ENCODE results near the gene PTPRC. TPM values are rescaled to one million over a fixed set of nuclear protein-coding genes. Genes with fewer than 3 reads are reported as not detected.

Gene PTPRC
- polyA plus RNA-seq, 4 donors = 1.6 to 17.4 (median 5.3) TPM

DNA sequence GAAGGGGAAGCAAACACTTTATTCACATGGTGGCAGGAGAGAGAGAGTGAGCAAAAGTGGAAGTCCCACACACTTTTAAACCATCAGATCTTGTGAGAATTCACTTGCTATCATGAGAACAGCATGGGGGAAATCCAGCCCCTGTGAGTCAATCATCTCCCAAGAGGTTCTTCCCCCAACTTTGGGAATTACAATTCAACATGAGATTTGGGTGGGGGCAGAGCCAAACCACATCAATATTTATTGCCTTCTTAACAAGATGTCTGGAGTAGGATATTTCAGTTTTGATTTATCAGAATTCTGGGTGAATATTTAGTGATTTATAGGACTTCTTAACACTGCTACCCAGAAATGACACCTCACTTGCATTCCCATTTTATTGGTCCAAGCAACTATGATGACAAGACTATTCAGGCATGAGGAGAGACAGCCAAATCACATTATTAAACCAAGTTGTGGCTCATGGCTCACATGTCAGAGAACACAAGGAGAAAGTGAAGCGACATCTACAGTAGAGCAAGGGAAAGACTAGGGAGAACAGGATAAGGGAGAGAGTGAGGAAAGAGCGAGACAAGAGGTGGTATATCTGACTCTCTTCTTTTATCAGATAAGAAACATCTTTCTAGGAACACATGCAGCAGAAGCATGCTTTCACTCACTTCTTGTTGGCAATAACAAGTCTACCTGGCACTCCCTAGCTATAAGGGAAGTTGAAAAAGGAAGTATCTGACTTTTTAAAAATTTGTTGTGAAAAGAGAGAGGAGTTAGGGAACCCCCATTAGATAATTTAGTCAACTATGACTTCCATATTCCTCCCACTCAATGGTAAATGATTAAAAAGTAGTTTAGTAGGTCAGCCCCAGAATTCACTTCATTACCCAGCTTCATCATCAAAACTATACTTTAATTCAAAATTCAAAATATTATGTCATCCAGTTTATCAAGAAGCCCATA, 36.6 kb upstream of the PTPRC start:
- no peaks in the 10 kb centered on the region for H3K36me3 ChIP-seq (ENCODE audit: control insufficient read depth in 3 of 3, insufficient read depth in 2 of 3, low read depth in 1 of 3, low read length in 3 of 3)
- peaks cover 0 to 3% of the 10 kb centered on the region in 2 donors for H3K9me3 ChIP-seq (ENCODE audit: control insufficient read depth in 2 of 2, insufficient read depth in 1 of 2, low read depth in 1 of 2, low read length in 1 of 2)
- H3K27me3 ChIP-seq (ENCODE audit: control insufficient read depth in 3 of 3, insufficient read depth in 3 of 3, low read length in 3 of 3) = no peaks in the 10 kb centered on the region
- H3K4me3 ChIP-seq (ENCODE audit: low read depth in 1 of 3, low read length in 3 of 3) = no peak overlapping the region
- 83 to 87% (median 83%) methylated on average over 2 of the region's 2 CpGs for WGBS, 3 donors
- H3K27ac ChIP-seq (ENCODE audit: low read depth in 1 of 3, low read length in 2 of 3) = no peak overlapping the region
- DNase-seq (no peak), FAIRE-seq (no peak)
- no peaks in the 10 kb centered on the region for H3K4me1 ChIP-seq (ENCODE audit: control insufficient read depth in 3 of 3, insufficient read depth in 2 of 3, low read depth in 1 of 3, low read length in 2 of 3)

DNA sequence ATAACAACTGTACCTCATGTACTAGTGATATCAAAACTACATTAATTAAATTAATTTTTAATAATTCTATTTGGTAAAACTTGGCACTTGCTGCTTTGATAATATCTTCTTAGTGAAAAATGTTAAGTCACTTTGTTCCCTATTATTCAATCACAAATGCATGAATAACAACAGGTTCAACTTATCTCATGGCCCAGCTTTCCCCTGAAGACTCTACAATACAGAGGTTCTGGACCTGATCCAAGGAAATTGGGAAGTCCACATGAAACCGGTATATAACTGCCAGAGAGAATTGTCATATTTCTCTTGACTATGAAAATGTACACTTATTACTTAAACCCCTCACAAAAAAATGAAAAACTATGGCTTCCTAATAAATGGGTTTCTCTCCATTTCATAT, 33.9 kb upstream of the PTPRC start:
- peaks cover 0 to under 1% of the 10 kb centered on the region in 2 donors for H3K9me3 ChIP-seq (ENCODE audit: control insufficient read depth in 2 of 2, insufficient read depth in 1 of 2, low read depth in 1 of 2, low read length in 1 of 2)
- 54 to 81% (median 69%) methylated on average over 1 of the region's 1 CpG for WGBS, 3 donors
- H3K4me3 ChIP-seq (ENCODE audit: low read depth in 1 of 3, low read length in 3 of 3) = no peak overlapping the region
- no peak for DNase-seq
- no peaks in the 10 kb centered on the region for H3K27me3 ChIP-seq (ENCODE audit: control insufficient read depth in 3 of 3, insufficient read depth in 3 of 3, low read length in 3 of 3)
- no peak overlapping the region for H3K27ac ChIP-seq (ENCODE audit: low read depth in 1 of 3, low read length in 2 of 3)
- H3K4me1 ChIP-seq (ENCODE audit: control insufficient read depth in 3 of 3, insufficient read depth in 2 of 3, low read depth in 1 of 3, low read length in 2 of 3) = no peaks in the 10 kb centered on the region
- FAIRE-seq = no peak
- no peaks in the 10 kb centered on the region for H3K36me3 ChIP-seq (ENCODE audit: control insufficient read depth in 3 of 3, insufficient read depth in 2 of 3, low read depth in 1 of 3, low read length in 3 of 3)

DNA sequence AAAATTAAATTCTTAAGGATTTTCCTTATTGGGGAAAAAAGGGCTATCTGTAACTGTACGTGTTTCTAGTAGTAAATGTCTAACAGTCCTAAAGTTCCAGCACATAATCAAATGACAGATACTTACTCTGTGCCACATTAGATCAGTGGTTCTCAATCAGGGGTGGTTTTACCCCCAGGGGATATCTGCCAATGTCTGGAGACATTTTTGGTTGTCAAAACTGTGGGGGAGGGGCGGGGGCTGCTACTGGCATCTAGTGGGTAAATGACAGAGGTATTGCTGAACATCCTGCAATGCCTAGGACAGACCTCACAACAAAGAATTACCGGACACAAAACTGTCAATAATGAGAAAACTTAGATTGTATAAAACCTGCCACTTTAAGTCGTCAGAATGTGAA, 33.4 kb upstream of the PTPRC start:
- no peak for DNase-seq
- no peak for FAIRE-seq
- Histone ChIP-seq H3K4me1 (ENCODE audit: control insufficient read depth in 3 of 3, insufficient read depth in 2 of 3, low read depth in 1 of 3, low read length in 2 of 3) (no peaks in the 10 kb centered on the region), H3K9me3 (ENCODE audit: control insufficient read depth in 2 of 2, insufficient read depth in 1 of 2, low read depth in 1 of 2, low read length in 1 of 2) (no peaks in the 10 kb centered on the region), H3K27ac (ENCODE audit: low read depth in 1 of 3, low read length in 2 of 3) (no peak overlapping the region), H3K4me3 (ENCODE audit: low read depth in 1 of 3, low read length in 3 of 3) (no peak overlapping the region), H3K36me3 (ENCODE audit: control insufficient read depth in 3 of 3, insufficient read depth in 2 of 3, low read depth in 1 of 3, low read length in 3 of 3) (no peaks in the 10 kb centered on the region), H3K27me3 (ENCODE audit: control insufficient read depth in 3 of 3, insufficient read depth in 3 of 3, low read length in 3 of 3) (no peaks in the 10 kb centered on the region)
- 65 to 68% (median 67%) methylated on average over 4 of the region's 4 CpGs for WGBS, 3 donors

DNA sequence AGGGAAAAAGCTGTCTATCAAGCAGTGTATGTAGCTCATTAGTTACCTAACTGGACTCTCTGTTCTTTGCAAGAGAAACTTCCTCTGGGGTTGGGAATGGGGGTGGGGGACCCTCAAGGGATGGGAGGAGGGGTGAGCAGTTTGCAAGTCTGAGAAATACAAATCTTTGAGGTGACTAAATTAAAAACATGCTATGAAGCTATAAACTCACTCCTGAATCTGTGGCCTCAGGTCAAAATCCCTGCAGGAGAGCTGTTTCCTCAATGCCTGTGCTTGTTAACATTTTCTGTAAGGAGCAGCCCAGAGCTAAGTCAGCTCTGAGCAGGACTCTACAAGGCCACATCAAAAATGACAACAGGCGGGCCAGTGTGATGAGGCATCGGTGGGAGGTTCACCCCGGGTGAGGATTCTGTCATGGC, 32.8 kb upstream of the PTPRC start:
- FAIRE-seq (no peak), DNase-seq (no peak)
- Histone ChIP-seq H3K4me1 (ENCODE audit: control insufficient read depth in 3 of 3, insufficient read depth in 2 of 3, low read depth in 1 of 3, low read length in 2 of 3) (no peaks in the 10 kb centered on the region), H3K36me3 (ENCODE audit: control insufficient read depth in 3 of 3, insufficient read depth in 2 of 3, low read depth in 1 of 3, low read length in 3 of 3) (no peaks in the 10 kb centered on the region), H3K4me3 (ENCODE audit: low read depth in 1 of 3, low read length in 3 of 3) (no peak overlapping the region), H3K27me3 (ENCODE audit: control insufficient read depth in 3 of 3, insufficient read depth in 3 of 3, low read length in 3 of 3) (no peaks in the 10 kb centered on the region), H3K9me3 (ENCODE audit: control insufficient read depth in 2 of 2, insufficient read depth in 1 of 2, low read depth in 1 of 2, low read length in 1 of 2) (no peaks in the 10 kb centered on the region), H3K27ac (ENCODE audit: low read depth in 1 of 3, low read length in 2 of 3) (no peak overlapping the region)
- WGBS, 3 donors = 76 to 91% (median 84%) methylated on average over 3 of the region's 3 CpGs

DNA sequence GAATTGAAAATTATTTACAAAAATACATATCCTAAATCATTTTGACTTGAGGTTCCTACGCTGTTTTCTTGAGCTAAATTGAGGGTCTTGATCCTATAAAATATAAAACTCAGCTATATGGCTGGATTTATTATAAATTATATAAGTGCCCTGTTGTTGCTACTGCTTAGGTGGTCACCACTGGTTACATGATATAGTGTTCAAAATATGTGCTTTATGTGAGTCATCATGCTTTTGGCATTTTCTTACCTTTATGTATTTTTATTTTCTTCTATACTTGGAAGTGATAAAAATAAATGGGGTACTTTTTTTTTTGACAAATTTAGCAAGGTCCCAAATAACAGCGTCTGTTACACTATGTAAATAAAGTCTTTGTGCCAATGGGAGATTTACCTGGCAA, 31.1 kb upstream of the PTPRC start:
- DNase-seq (no peak), FAIRE-seq (no peak)
- no peaks in the 10 kb centered on the region for H3K36me3 ChIP-seq (ENCODE audit: control insufficient read depth in 3 of 3, insufficient read depth in 2 of 3, low read depth in 1 of 3, low read length in 3 of 3)
- no peak overlapping the region for H3K4me3 ChIP-seq (ENCODE audit: low read depth in 1 of 3, low read length in 3 of 3)
- no peaks in the 10 kb centered on the region for H3K4me1 ChIP-seq (ENCODE audit: control insufficient read depth in 3 of 3, insufficient read depth in 2 of 3, low read depth in 1 of 3, low read length in 2 of 3)
- no peaks in the 10 kb centered on the region for H3K27me3 ChIP-seq (ENCODE audit: control insufficient read depth in 3 of 3, insufficient read depth in 3 of 3, low read length in 3 of 3)
- no peaks in the 10 kb centered on the region for H3K9me3 ChIP-seq (ENCODE audit: control insufficient read depth in 2 of 2, insufficient read depth in 1 of 2, low read depth in 1 of 2, low read length in 1 of 2)
- no peak overlapping the region for H3K27ac ChIP-seq (ENCODE audit: low read depth in 1 of 3, low read length in 2 of 3)
- 63 to 82% (median 64%) methylated on average over 2 of the region's 2 CpGs for WGBS, 3 donors

DNA sequence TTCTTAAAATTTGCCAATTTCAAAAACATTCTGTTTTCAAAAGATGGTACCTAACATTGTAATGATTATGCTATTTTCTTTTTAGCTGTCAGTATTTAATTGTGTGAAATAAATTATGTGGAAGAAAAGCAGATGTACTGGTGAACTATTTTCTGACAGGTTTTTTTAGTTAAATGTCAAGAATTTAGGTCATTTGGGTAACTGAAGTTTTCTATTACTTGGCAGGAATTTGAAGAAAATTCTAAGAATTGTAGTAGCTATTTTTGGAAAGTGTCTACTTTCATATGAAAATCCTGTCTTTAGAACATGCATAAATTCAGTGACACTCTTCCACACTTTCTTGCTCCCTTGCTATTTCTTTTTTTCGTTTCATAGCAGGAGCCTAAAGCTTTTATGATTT, 28.5 kb upstream of the PTPRC start:
- no peaks in the 10 kb centered on the region for H3K4me1 ChIP-seq (ENCODE audit: control insufficient read depth in 3 of 3, insufficient read depth in 2 of 3, low read depth in 1 of 3, low read length in 2 of 3)
- no peaks in the 10 kb centered on the region for H3K9me3 ChIP-seq (ENCODE audit: control insufficient read depth in 2 of 2, insufficient read depth in 1 of 2, low read depth in 1 of 2, low read length in 1 of 2)
- H3K27ac ChIP-seq (ENCODE audit: low read depth in 1 of 3, low read length in 2 of 3) = no peak overlapping the region
- FAIRE-seq (no peak), DNase-seq (no peak)
- no peaks in the 10 kb centered on the region for H3K27me3 ChIP-seq (ENCODE audit: control insufficient read depth in 3 of 3, insufficient read depth in 3 of 3, low read length in 3 of 3)
- no peak overlapping the region for H3K4me3 ChIP-seq (ENCODE audit: low read depth in 1 of 3, low read length in 3 of 3)
- no peaks in the 10 kb centered on the region for H3K36me3 ChIP-seq (ENCODE audit: control insufficient read depth in 3 of 3, insufficient read depth in 2 of 3, low read depth in 1 of 3, low read length in 3 of 3)
- 50 to 63% (median 52%) methylated on average over 1 of the region's 1 CpG for WGBS, 3 donors

DNA sequence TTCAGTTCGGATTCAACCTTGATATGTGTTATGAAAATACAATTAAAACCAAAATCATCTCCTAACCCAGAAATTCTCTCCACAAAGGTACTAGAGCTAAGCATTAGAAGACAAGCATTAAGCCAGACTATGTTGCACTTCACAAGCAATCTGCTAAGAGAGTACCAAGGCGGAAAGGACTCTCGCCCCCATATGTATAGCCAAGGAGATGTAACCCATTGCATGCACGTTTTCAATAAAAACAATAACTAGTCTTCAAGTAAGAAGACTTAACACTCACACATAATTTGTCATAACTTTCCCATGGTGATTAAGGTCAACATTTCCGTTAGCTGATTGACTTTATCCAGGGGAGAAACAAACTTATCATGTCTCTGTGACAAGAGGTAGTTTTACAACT, 27.6 kb upstream of the PTPRC start:
- H3K4me1 ChIP-seq (ENCODE audit: control insufficient read depth in 3 of 3, insufficient read depth in 2 of 3, low read depth in 1 of 3, low read length in 2 of 3) = no peaks in the 10 kb centered on the region
- H3K36me3 ChIP-seq (ENCODE audit: control insufficient read depth in 3 of 3, insufficient read depth in 2 of 3, low read depth in 1 of 3, low read length in 3 of 3) = no peaks in the 10 kb centered on the region
- FAIRE-seq = no peak
- no peaks in the 10 kb centered on the region for H3K27me3 ChIP-seq (ENCODE audit: control insufficient read depth in 3 of 3, insufficient read depth in 3 of 3, low read length in 3 of 3)
- no peak overlapping the region for H3K27ac ChIP-seq (ENCODE audit: low read depth in 1 of 3, low read length in 2 of 3)
- DNase-seq = no peak
- WGBS, 3 donors = 77 to 86% (median 84%) methylated on average over 5 of the region's 5 CpGs
- no peaks in the 10 kb centered on the region for H3K9me3 ChIP-seq (ENCODE audit: control insufficient read depth in 2 of 2, insufficient read depth in 1 of 2, low read depth in 1 of 2, low read length in 1 of 2)
- H3K4me3 ChIP-seq (ENCODE audit: low read depth in 1 of 3, low read length in 3 of 3) = no peak overlapping the region

DNA sequence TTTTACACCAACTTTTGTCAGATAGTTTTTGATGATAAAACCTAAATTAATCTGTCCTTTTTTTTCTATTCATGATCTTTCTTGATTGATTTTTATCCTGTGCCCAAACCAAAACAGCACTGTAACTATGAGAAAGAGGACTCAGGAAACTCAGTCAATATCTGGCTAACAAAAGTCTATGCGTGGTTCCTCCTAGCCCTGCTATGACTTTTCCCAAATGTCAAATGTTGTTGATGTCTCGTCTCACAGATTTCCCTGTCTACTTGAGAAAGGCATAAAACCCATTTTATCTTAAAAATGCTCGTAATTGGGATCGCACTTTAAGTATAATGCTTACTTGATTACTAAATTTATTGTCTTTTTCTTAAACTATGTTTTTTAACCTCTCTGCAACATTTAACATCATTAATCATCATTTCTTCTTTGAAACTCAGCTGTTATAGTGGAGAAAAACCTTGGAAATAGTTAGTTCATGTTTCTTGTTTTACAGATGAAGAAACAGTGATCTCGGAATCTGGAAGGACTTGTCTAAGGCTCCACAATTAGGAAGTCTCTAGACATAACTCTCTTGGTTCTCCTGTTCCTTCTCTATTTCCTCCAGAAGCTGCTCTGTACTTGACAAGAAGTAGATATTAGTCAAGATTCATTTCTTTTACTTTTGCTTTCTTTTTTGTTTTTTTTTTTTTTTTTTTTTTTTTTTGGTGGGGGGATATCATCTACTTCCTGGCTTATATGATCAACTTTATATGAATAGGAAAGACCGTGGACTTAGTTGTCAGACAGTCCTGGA, 26.2 kb upstream of the PTPRC start:
- no peaks in the 10 kb centered on the region for H3K9me3 ChIP-seq (ENCODE audit: control insufficient read depth in 2 of 2, insufficient read depth in 1 of 2, low read depth in 1 of 2, low read length in 1 of 2)
- DNase-seq (no peak), FAIRE-seq (peak; percentile 33)
- H3K4me1 ChIP-seq (ENCODE audit: control insufficient read depth in 3 of 3, insufficient read depth in 2 of 3, low read depth in 1 of 3, low read length in 2 of 3) = no peaks in the 10 kb centered on the region
- WGBS, 3 donors = 67 to 77% (median 73%) methylated on average over 6 of the region's 6 CpGs
- H3K36me3 ChIP-seq (ENCODE audit: control insufficient read depth in 3 of 3, insufficient read depth in 2 of 3, low read depth in 1 of 3, low read length in 3 of 3) = no peaks in the 10 kb centered on the region
- no peak overlapping the region for H3K4me3 ChIP-seq (ENCODE audit: low read depth in 1 of 3, low read length in 3 of 3)
- H3K27ac ChIP-seq (ENCODE audit: low read depth in 1 of 3, low read length in 2 of 3) = no peak overlapping the region
- no peaks in the 10 kb centered on the region for H3K27me3 ChIP-seq (ENCODE audit: control insufficient read depth in 3 of 3, insufficient read depth in 3 of 3, low read length in 3 of 3)

Data from small intestine (tissue), 7 donors.